ENCODE measurements around the gene WNK2.

The WNK2 gene

DNA sequence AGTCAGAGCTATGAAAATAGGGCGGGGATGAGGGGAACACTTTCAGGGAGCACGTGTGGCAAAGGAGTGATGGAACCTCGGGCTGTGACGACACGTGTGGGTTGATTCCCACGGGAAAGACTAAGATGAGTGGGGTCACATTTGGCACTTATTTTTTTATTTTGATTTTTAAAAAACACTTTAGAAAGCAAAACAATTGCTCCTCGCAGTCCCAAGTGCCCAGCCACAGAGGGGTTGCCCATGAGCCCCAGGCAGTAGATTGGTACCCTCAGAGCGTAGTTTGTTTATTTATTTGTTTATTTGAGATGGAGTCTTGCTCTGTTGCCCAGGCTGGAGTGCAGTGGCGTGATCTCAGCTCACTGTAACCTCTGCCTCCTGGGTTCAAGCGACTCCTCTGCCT lies 69.7 kb downstream of the WNK2 start:
- DNase-seq (ENCODE audit: low read depth in 2 of 3, low spot score in 1 of 3): no peak

DNA sequence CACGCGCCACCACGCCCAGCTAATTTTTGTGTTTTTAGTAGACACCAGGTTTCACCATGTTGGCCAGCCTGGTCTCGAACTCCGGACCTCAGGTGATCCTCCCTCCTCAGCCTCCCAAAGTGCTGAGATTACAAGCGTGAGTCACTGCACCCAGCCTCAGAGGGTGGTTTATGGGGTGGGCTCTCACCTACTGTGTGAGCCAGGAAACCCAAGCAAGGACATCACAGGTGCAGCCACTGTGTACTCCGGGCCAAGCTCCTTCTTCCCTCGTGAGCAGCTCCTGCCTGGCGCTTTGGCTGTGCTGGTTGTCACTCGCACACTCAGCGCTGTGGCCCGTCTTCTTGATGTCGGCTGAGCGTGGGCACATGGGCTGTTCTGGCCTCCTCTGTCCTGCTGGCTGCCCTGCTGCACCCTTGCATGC lies 70.1 kb downstream of the WNK2 start:
- DNase-seq (ENCODE audit: low read depth in 2 of 3, low spot score in 1 of 3): no peak

DNA sequence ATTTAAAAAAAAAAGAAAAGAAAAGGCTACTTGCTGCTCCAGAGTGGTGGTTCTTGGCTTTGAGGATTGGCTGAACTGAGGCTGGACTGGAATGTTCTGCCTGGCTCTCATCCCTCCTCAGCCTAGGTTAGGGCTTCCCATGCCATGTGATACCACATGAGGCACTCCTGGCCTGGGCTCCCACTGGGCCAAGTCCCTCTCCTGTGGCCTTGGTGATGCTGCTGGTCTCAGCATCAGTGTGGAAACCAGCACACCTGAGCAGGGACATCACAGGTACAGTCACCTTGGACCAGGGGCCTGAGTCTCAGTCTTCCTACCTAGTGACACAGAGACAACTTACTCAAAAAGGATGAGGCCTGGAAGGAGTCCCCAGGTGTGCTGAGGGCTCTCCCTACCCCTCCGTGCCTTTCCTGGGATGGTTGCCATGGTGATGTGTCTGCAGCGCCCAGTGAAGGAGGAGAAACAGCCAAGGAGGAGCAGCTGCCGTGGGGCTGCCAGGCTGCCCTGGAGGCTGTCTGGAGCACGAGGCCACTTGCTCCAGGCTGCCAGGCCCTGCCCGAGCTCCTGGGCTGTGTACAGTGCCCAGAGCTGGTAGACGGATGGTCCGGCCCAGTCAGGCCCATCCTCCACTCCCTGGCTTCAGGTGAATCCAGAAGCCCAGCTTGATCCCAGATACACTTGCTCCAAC lies 71.0 kb downstream of the WNK2 start:
- no peak for DNase-seq (ENCODE audit: low read depth in 2 of 3, low spot score in 1 of 3)

DNA sequence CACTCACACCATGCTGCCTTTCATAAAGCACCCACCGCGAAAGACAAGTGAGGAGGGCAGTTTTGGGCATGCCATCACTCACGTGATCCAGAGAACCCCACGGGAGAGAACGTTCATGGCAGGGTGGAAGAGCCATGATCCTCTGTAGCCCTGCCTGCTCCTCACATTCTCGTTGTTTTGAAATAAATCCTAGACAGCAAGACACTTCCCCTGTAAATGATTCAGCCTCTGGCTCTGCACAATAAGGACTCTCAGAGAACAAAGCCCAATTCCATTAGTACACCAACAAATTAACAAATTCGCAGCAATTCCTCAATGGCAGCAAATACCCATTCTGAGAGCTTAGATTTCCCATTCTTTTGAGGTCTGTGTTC lies 71.5 kb downstream of the WNK2 start:
- DNase-seq (ENCODE audit: low read depth in 2 of 3, low spot score in 1 of 3): no peak

DNA sequence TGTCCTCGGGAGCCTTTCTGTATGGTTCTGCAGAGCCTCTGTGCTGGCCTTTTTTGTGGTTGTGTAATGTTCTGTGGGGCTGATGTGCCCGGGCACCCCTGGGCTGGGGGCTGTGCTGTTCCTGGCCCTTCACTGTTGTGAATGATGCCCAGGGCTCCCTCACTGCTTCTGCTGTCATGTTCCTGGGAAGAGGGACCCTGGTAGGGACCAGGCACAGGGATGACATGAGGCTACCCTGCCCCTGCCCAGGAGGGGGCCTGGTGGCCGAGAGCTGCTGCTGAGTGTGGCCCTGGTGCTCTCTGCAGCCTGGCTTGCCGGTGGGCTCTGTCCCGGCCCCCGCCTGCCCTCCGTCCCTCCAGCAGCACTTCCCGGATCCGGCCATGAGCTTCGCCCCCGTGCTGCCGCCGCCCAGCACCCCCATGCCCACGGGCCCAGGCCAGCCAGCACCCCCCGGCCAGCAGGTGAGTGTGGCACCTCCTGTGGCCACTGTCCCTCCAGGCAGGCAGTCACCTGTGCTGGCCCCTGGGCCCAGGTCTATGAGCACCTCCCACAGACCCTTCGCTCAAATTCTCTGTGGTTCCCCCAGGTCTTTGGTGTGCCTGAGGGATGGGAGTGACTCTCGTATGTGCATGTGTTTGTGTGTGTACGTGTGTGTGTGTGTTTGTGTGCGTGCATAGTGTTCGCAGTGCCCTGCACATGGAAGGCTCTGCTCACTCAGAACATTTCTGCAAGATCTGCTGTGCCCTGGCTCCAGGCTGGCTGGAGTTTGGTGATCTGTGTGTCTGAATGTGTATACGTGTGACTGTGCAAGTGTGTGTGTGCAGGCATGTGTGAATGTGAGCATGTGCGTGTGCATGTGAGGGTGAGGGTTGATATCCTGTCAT lies 72.3 kb downstream of the WNK2 start:
- DNase-seq (ENCODE audit: low read depth in 2 of 3, low spot score in 1 of 3): no peak

- no peak for DNase-seq (ENCODE audit: low read depth in 2 of 3, low spot score in 1 of 3)
Observed at GRCh38 chr9:93256878-93257807, 73.2 kb downstream of the WNK2 start.

DNA sequence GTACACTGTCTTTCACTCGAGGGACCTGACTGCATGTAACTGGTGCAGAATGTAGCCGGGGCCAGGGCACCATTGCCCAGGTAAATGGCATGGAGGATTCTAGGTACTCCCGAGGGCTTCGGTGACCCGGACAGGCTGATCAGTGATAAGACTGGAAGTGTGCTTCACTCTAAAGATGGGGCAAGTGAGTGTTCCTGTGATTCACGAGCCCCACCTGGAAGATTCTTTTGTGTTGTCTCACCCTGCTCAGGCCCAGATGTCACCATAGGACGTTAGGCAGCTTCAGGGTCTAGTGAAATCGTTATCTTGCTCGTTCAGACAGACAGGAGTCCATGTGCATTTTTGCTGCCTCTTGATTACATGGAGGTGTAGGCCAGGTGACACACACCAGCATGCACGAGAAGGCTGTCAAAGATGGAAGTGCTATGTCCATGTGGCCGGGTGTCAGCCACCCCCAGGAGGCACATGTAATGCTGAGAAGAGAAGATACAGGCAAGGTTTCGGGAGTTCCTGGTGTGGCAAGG lies 73.9 kb downstream of the WNK2 start:
- no peak for DNase-seq (ENCODE audit: low read depth in 2 of 3, low spot score in 1 of 3)

DNA sequence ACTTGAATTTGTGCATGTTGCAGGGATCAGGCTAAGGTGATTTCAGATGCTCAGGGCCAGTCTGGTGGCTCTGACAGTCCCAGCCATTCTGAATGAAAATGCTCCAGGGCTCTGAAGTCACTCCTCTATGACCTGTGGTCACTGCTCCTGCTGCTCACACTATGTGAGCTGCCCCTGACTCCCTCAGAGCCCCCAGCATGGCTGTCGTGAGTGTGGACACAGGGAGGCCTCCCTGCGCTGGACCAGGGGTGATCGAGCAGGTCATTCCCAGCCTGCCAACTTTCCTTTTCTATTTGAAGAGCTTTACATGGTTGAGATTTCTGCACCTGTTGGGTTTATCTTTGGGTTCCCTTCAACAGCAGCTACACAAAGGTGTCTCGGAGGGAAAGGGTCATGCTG lies 74.5 kb downstream of the WNK2 start:
- DNase-seq (ENCODE audit: low read depth in 2 of 3, low spot score in 1 of 3): no peak

GRCh38 chr9:93258818-93259489 lies 75.0 kb downstream of the WNK2 start:
- no peak for DNase-seq (ENCODE audit: low read depth in 2 of 3, low spot score in 1 of 3)

DNA sequence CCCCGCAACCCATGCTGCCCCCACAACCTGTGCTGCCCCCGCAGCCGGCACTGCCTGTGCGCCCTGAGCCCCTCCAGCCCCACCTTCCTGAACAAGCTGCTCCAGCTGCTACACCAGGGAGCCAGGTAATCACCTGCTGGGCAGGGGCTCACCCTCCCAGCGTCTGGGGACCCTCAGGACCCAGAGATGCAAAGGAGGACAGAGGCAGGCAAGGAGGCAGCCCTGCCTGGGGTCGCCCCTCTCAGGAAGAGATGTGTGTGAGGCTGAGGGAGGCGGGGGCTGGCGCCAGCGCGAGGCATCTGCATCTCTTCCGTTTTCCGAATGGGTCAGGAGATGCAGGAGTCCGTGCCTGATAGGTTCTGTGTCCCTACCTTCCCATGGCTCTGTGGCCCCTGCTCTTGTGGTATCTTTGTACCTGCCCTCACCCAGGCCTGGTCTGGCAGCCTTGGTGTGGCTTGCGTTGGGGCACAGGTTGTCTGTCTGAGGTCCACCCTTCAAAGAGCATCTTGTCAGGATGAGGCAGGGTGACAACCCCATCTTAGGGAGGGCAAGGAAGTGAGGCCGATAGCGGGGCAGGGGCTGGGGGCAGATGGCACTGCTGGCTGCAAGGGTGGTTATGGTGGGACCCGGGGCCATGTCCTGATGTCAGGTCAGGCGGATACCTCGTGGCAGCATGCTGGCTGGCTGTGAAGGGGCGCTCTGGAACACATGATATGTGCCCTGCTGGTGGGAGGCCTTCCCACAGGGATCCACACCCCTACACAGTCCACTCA lies 75.7 kb downstream of the WNK2 start:
- DNase-seq (ENCODE audit: low read depth in 2 of 3, low spot score in 1 of 3): no peak

DNA sequence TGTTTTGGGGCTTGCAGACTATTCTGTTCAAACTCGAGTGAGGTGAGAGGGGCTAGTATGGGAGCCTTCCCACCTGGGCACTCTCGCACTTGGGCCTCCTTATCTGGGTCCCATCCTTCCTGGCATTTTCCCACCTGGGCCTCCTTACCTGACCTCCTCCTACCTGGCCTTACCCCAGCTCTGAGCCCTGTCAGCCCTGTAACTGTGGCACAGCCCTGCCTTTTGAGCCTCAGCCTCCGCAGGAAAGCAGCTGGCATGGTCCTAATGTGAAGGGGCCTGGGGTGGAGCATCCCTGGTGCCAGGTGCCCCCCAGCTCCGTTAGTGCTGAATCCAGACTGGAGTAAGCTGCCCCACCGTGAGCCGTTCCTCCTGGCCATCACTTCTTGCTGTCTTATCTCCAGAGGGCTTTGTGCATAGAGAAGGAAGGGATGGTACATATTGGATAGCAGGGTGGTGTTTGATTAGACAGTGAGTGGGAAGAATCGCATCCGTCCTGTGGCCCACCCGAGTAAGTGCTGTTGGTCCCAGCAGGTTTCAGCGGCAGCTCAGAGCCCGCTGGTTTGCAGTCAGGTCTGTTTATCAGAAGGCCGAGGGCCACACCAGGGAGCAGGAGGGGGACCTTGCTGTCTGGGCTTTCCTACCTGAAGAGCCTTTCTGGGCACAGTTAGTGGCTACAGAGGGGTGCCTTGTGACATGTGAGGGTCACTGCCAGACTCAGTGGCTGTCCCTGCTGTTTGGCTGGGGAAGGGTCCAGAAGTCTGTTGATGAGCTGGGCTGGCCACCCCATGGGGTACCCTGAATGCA lies 76.5 kb downstream of the WNK2 start:
- no peak for DNase-seq (ENCODE audit: low read depth in 2 of 3, low spot score in 1 of 3)

- DNase-seq (ENCODE audit: low read depth in 2 of 3, low spot score in 1 of 3): no peak
Observed at GRCh38 chr9:93261281-93261680, 77.3 kb downstream of the WNK2 start.

GRCh38 chr9:93261735-93262523 lies 78.0 kb downstream of the WNK2 start:
- no peak for DNase-seq (ENCODE audit: low read depth in 2 of 3, low spot score in 1 of 3)

DNA sequence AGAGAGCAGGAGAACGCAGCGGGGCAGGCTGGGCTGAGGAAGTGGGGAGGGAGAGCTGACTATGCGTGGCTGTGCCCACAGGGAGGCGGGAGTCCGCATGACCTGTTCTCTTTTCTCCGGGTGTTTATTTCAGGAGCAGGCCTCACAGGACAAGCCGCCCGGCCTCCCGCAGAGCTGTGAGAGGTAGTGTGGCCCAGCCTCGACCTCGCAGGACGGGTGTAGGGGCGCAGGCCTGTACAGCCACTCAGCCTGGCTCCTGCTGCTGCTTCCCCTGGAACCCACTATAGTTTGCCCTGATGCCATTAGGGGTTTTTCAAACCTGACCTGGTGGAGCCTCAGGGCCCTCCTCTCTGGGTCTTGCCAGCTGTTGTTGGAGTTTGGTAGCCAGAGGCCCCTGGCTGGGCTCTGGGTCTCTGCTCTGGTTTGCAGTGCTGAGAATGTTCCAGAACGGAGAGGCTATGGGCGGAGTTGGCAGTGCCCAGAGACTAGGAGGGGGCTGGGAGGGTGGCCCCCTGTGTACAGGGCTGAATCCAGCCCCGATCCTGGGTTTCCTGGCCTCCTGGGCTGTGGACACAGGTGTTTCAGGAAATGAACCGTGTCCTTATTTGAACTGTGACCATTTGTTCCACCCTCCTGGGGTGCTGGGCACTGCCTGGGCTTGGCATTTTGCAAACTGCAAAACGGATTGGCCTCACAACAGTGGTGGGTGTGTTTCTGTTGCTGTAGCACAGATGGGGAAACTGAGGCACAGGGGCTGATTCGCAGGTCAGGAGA lies 78.8 kb downstream of the WNK2 start:
- no peak for DNase-seq (ENCODE audit: low read depth in 2 of 3, low spot score in 1 of 3)

DNA sequence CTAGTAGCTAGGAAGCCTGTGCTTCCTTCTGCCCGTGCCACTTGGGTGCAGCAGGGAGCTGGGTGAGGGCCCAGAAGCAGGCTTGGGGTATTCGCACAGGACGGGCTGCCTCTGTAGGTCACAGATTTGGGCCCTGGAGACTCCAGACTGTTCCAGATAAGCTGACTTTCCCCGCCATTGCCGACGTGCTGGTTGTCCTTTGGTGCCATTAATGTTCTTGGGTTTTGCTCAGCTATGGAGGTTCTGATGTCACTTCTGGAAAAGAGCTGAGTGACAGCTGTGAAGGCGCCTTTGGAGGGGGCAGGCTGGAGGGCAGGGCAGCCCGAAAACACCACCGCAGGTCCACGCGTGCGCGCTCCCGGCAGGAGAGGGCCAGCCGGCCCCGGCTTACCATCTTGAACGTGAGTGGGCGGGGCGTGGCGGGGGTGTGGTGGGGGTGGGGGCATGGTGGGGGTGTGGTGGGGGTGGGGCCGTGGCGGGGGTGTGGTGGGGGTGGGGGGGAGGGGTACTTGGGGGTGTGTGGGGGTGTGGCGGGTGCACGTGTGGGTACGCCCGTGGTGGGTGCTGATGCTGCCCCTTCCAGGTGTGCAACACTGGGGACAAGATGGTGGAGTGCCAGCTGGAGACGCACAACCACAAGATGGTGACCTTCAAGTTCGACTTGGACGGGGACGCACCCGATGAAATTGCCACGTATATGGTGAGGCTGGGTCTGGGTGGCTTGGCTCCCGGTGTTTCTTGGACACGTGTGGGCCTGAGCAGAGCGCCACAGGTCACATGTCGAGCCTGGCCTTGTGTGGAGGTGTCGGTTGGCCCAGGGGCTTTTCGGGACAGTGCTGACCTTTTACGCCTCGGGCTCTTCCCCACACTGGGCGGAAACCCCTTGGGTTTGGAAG lies 79.6 kb downstream of the WNK2 start:
- no peak for DNase-seq (ENCODE audit: low read depth in 2 of 3, low spot score in 1 of 3)

- DNase-seq (ENCODE audit: low read depth in 2 of 3, low spot score in 1 of 3): no peak
Observed at GRCh38 chr9:93264338-93265125, 80.6 kb downstream of the WNK2 start.

Data from stimulated activated CD4-positive, alpha-beta T cell treated with anti-CD3 and anti-CD28 coated beads, Interleukin-12 subunit alpha, Interleukin-12 subunit beta, amount 100 ng/mL, for 48 hours (primary cell).